HL-60 (cell line): ENCODE measurements around the gene CDRT15.

Experiments used
- CTCF ChIP-seq: IDR thresholded peaks from one replicate; pipeline ENCODE4 v1.5.1; 2011; ENCODE audit warnings: low read length, control low read depth, inconsistent platforms; ENCODE audit not compliant: insufficient read depth
- GABPA ChIP-seq: IDR thresholded peaks from 2 replicates; pipeline ENCODE4 v1.6.1; 2012; ENCODE audit warnings: low read depth

GRCh38 chr17:14245629-14246028 is 9.0 kb upstream of the CDRT15 start:
- TF ChIP-seq CTCF: no peak
- TF ChIP-seq GABPA: no peak
